ENCODE measurements around the gene ELOVL7. TPM values are rescaled to one million over a fixed set of nuclear protein-coding genes. Genes with fewer than 3 reads are reported as not detected.

The ELOVL7 gene
- total and polyA plus RNA-seq, 4 donors, result 2.9 to 5.9 (median 4.3) TPM

GRCh38 chr5:60841361-60841760 is 2.7 kb downstream of the ELOVL7 start:
- Histone ChIP-seq H3K27me3 (ENCODE audit: control insufficient read depth in 3 of 3, insufficient read depth in 3 of 3, low read length in 2 of 3) (peaks cover 0 to 54% (median 49%) of the 10 kb centered on the region in 3 donors), H3K27ac (ENCODE audit: low read depth in 1 of 2, low read length in 1 of 2) (no peak overlapping the region), H3K9me3 (ENCODE audit: control insufficient read depth in 4 of 4, insufficient read depth in 3 of 4, low read length in 3 of 4) (peaks cover 0 to 1% (median 0%) of the 10 kb centered on the region in 4 donors), H3K36me3 (ENCODE audit: control insufficient read depth in 4 of 4, insufficient read depth in 4 of 4, low read length in 4 of 4) (no peaks in the 10 kb centered on the region), H3K4me3 (no peak overlapping the region), H3K9ac (ENCODE audit: insufficient read depth in 1 of 2, low read length in 2 of 2) (no peak overlapping the region), H3K4me1 (ENCODE audit: control insufficient read depth in 5 of 5, insufficient read depth in 5 of 5, low read length in 5 of 5) (peaks cover 0 to 18% (median 3%) of the 10 kb centered on the region in 5 donors)
- no peak for ATAC-seq (ENCODE audit: insufficient read depth, low FRiP score)
- TF ChIP-seq, protein P1, sequence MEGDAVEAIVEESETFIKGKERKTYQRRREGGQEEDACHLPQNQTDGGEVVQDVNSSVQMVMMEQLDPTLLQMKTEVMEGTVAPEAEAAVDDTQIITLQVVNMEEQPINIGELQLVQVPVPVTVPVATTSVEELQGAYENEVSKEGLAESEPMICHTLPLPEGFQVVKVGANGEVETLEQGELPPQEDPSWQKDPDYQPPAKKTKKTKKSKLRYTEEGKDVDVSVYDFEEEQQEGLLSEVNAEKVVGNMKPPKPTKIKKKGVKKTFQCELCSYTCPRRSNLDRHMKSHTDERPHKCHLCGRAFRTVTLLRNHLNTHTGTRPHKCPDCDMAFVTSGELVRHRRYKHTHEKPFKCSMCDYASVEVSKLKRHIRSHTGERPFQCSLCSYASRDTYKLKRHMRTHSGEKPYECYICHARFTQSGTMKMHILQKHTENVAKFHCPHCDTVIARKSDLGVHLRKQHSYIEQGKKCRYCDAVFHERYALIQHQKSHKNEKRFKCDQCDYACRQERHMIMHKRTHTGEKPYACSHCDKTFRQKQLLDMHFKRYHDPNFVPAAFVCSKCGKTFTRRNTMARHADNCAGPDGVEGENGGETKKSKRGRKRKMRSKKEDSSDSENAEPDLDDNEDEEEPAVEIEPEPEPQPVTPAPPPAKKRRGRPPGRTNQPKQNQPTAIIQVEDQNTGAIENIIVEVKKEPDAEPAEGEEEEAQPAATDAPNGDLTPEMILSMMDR (IDR thresholded peaks at IDR 0.05; ENCODE audit: control extremely low read depth, extremely low read depth), result no peak
- DNase-seq, result peak in 1 of 3 donors; percentile 19
- WGBS, 2 donors, result 79 to 81% methylated on average over 2 of the region's 2 CpGs

DNA sequence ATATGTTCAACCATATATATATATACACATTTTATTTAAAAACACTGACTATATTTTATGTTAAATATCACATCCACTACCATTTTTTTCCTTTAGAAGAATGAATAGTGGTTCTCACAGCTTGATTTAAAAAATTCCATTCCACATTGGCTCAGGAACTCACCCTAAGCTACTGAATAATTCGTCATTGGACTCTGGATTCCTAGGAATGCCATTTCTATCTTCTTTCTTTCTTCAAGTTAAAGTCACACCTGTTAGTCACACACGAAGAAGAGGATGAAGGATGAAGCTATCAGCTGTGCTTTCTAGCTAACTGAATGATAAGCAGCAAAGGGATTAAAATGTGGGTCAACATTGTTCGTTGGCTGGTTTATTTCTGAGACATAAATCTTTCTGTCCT is 7.9 kb downstream of the ELOVL7 start:
- Histone ChIP-seq H3K4me3 (no peak overlapping the region), H3K36me3 (ENCODE audit: control insufficient read depth in 4 of 4, insufficient read depth in 4 of 4, low read length in 4 of 4) (no peaks in the 10 kb centered on the region), H3K27ac (ENCODE audit: low read depth in 1 of 2, low read length in 1 of 2) (no peak overlapping the region), H3K9ac (ENCODE audit: insufficient read depth in 1 of 2, low read length in 2 of 2) (no peak overlapping the region), H3K27me3 (ENCODE audit: control insufficient read depth in 3 of 3, insufficient read depth in 3 of 3, low read length in 2 of 3) (peaks cover 0 to 16% (median 11%) of the 10 kb centered on the region in 3 donors), H3K4me1 (ENCODE audit: control insufficient read depth in 5 of 5, insufficient read depth in 5 of 5, low read length in 5 of 5) (peaks cover 0 to 2% (median 0%) of the 10 kb centered on the region in 5 donors), H3K9me3 (ENCODE audit: control insufficient read depth in 4 of 4, insufficient read depth in 3 of 4, low read length in 3 of 4) (no peaks in the 10 kb centered on the region)
- TF ChIP-seq, protein P1 (IDR thresholded peaks at IDR 0.05; ENCODE audit: control extremely low read depth, extremely low read depth), result no peak
- WGBS, 2 donors, result 62 to 69% methylated on average over 3 of the region's 3 CpGs
- DNase-seq (no peak), ATAC-seq (ENCODE audit: insufficient read depth, low FRiP score) (no peak)

DNA sequence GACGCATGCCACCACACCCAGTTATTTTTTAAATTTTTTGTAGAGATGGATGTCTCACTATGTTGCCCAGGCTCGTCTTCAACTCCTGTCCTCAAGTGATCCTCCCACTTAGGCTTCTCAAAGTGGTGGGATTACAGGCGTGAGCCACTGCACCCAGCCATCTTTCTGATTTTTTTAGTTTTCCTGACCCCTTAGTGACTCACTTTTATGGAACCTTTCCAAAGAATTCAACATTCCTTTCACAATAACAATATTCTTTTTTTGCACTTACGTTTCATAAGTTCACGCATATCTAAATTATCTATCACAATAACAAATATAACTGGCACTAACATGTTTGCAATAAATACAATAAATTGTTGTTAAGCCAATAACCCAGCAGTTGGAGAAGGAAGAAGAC is 8.5 kb downstream of the ELOVL7 start:
- no peak overlapping the region for H3K9ac ChIP-seq (ENCODE audit: insufficient read depth in 1 of 2, low read length in 2 of 2)
- H3K36me3 ChIP-seq (ENCODE audit: control insufficient read depth in 4 of 4, insufficient read depth in 4 of 4, low read length in 4 of 4), result no peaks in the 10 kb centered on the region
- H3K27ac ChIP-seq (ENCODE audit: low read depth in 1 of 2, low read length in 1 of 2), result no peak overlapping the region
- TF ChIP-seq, protein P1 (IDR thresholded peaks at IDR 0.05; ENCODE audit: control extremely low read depth, extremely low read depth), result no peak
- H3K27me3 ChIP-seq (ENCODE audit: control insufficient read depth in 3 of 3, insufficient read depth in 3 of 3, low read length in 2 of 3), result peaks cover 0 to 15% (median 11%) of the 10 kb centered on the region in 3 donors
- no peak overlapping the region for H3K4me3 ChIP-seq
- no peak for DNase-seq
- peaks cover 0 to 2% (median 0%) of the 10 kb centered on the region in 5 donors for H3K4me1 ChIP-seq (ENCODE audit: control insufficient read depth in 5 of 5, insufficient read depth in 5 of 5, low read length in 5 of 5)
- H3K9me3 ChIP-seq (ENCODE audit: control insufficient read depth in 4 of 4, insufficient read depth in 3 of 4, low read length in 3 of 4), result no peaks in the 10 kb centered on the region
- WGBS, 2 donors, result 68 to 79% methylated on average over 5 of the region's 5 CpGs
- ATAC-seq (ENCODE audit: insufficient read depth, low FRiP score), result no peak

DNA sequence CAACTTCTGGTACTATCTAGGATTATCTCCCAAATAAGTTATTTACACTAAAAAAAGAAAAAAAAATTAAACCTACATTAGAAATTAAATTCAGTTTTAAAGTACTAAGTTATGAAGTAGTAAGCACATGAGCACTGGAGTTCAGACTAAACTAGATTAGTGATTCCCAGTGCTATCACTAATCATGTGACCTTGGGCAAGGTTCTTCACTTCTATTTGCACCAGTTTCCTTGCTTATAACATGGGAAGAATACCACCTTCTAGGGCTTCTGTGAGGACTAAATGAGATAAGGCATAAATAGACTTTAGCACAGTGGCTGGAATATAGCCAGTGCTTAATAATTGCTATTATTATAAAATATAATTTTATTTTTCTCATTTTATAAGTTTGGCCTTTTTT is 10.5 kb downstream of the ELOVL7 start:
- TF ChIP-seq, protein P1 (IDR thresholded peaks at IDR 0.05; ENCODE audit: control extremely low read depth, extremely low read depth), result no peak
- Histone ChIP-seq H3K4me3 (no peak overlapping the region), H3K4me1 (ENCODE audit: control insufficient read depth in 5 of 5, insufficient read depth in 5 of 5, low read length in 5 of 5) (peaks cover 0 to 2% (median 0%) of the 10 kb centered on the region in 5 donors), H3K27me3 (ENCODE audit: control insufficient read depth in 3 of 3, insufficient read depth in 3 of 3, low read length in 2 of 3) (peaks cover 0 to 6% (median 3%) of the 10 kb centered on the region in 3 donors), H3K9ac (ENCODE audit: insufficient read depth in 1 of 2, low read length in 2 of 2) (no peak overlapping the region), H3K27ac (ENCODE audit: low read depth in 1 of 2, low read length in 1 of 2) (no peak overlapping the region), H3K9me3 (ENCODE audit: control insufficient read depth in 4 of 4, insufficient read depth in 3 of 4, low read length in 3 of 4) (no peaks in the 10 kb centered on the region), H3K36me3 (ENCODE audit: control insufficient read depth in 4 of 4, insufficient read depth in 4 of 4, low read length in 4 of 4) (no peaks in the 10 kb centered on the region)
- ATAC-seq (ENCODE audit: insufficient read depth, low FRiP score) (no peak), DNase-seq (no peak)

All from lung (tissue), 12 donors.